Nephron (organoid): ENCODE measurements around the gene MELTF.

Experiments
- H3K27ac Mint-ChIP-seq, 3 experiments: 2 replicates each; pipeline ENCODE4 v1.8.0; 2020; ENCODE audit warnings: mixed read lengths in 3 of 3, mild to moderate bottlenecking in 2 of 3, moderate library complexity in 1 of 3
- H3K27me3 Mint-ChIP-seq: 2 replicates; pipeline ENCODE4 v1.8.0; 2021; ENCODE audit warnings: low read depth, mild to moderate bottlenecking, moderate library complexity, mixed read lengths
- H3K36me3 Mint-ChIP-seq: 2 replicates; pipeline ENCODE4 v1.8.0; 2020; ENCODE audit warnings: low read depth, mixed read lengths
- H3K4me1 Mint-ChIP-seq: 2 replicates; pipeline ENCODE4 v1.8.0; 2020; ENCODE audit warnings: mixed read lengths
- H3K4me3 Mint-ChIP-seq, 3 experiments: 2 replicates each; pipeline ENCODE4 v1.8.0; 2020; ENCODE audit warnings: mild to moderate bottlenecking in 3 of 3, mixed read lengths in 3 of 3, moderate library complexity in 2 of 3
- H3K9me3 Mint-ChIP-seq: 2 replicates; pipeline ENCODE4 v1.8.0; 2020; ENCODE audit warnings: mixed read lengths
- TF ChIP-seq, protein P1 (sequence below), 3 experiments: fragments of 200-600 bp; sonication (generic); IDR thresholded peaks; one replicate each; pipeline ENCODE4 v1.5.0; 2021; ENCODE audit warnings: antibody characterized with exemption in 3 of 3; ENCODE audit not compliant: unreplicated experiment in 3 of 3

MELTF gene

DNA sequence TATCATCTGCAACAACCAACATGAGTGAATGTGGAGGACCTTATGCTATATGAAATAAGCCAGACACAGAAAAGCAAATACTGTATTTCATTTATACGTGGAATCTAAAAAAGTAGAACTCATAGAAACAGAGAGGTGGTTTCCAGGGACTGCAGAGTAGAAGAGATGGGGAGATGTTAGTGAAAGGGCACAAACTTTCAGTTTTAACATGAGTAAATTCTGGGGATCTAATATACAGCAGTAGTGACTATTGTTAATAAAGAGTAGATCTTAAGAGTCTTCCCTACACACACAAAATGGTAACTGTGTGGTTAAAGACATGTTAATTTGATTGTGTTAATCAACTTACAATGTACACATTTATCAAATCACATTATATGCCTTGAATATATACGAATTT is 20.9 kb upstream of the MELTF start:
- H3K36me3 Mint-ChIP-seq, result peaks cover 77% of the 10 kb centered on the region
- H3K27me3 Mint-ChIP-seq, result no peaks in the 10 kb centered on the region

DNA sequence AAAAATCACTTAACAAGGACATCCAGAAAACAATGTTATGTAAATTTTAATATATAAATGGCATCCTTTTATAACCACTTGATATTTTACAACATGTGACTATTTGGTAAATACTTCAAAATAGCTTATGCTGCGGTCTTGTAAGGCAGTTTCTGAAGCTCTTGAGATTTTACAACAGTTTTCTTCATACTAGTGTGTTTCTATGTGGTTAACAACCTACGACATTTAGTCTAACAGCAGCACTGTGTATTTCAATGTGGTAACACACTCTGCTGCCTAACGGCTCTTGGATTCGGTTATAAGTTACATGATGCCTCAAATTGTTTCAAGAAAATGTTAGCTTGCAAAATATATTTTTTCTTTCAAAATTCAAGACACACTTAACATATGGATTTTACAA is 12.9 kb upstream of the MELTF start:
- Mint-ChIP-seq H3K36me3 (peaks cover 43% of the 10 kb centered on the region), H3K4me1 (no peaks in the 10 kb centered on the region), H3K27ac (no peak overlapping the region), H3K27me3 (no peaks in the 10 kb centered on the region), H3K9me3 (no peaks in the 10 kb centered on the region), H3K4me3 (no peak overlapping the region)
- TF ChIP-seq, protein P1, sequence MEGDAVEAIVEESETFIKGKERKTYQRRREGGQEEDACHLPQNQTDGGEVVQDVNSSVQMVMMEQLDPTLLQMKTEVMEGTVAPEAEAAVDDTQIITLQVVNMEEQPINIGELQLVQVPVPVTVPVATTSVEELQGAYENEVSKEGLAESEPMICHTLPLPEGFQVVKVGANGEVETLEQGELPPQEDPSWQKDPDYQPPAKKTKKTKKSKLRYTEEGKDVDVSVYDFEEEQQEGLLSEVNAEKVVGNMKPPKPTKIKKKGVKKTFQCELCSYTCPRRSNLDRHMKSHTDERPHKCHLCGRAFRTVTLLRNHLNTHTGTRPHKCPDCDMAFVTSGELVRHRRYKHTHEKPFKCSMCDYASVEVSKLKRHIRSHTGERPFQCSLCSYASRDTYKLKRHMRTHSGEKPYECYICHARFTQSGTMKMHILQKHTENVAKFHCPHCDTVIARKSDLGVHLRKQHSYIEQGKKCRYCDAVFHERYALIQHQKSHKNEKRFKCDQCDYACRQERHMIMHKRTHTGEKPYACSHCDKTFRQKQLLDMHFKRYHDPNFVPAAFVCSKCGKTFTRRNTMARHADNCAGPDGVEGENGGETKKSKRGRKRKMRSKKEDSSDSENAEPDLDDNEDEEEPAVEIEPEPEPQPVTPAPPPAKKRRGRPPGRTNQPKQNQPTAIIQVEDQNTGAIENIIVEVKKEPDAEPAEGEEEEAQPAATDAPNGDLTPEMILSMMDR (IDR thresholded peaks at IDR 0.05; ENCODE audit: unreplicated experiment in 3 of 3), result no peak

More for the DNA sequence above, 20.9 kb upstream of the MELTF start:
- no peak overlapping the region for H3K4me3 Mint-ChIP-seq
- H3K9me3 Mint-ChIP-seq, result no peaks in the 10 kb centered on the region
- no peaks in the 10 kb centered on the region for H3K4me1 Mint-ChIP-seq
- H3K27ac Mint-ChIP-seq, result no peak overlapping the region
- TF ChIP-seq, protein P1 (IDR thresholded peaks at IDR 0.05; ENCODE audit: unreplicated experiment in 3 of 3), result no peak

DNA sequence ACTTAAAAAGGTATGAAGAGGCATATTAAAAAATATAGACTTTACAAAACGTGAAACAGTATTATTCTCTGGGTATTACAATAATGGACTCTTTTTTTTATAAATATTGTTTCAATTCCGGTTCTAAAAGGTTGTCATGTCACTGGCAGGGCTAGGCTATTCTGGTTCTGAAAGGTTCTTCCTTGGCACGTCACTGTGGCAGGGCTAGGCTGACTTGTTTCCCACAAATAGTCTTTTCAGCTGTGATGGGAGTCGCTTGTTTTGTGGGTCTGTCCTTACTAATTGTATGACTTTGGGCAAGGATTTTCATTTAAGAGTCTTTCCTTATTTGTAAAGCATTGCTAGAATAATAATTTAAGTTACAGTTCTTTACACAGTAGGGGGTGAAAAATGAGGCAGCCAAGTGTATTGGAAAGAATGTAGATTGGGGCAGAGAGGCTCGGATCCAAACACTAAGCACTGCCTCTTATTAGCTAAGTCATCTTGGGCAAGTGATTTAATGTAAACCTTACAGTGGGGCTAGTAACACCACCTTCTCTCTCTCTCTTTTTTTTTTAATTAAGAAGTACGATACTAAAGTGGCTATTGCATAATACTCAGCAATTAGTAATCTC is 12.4 kb upstream of the MELTF start:
- no peak overlapping the region for H3K27ac Mint-ChIP-seq
- H3K36me3 Mint-ChIP-seq, result peaks cover 43% of the 10 kb centered on the region
- no peaks in the 10 kb centered on the region for H3K4me1 Mint-ChIP-seq
- no peak overlapping the region for H3K4me3 Mint-ChIP-seq
- no peaks in the 10 kb centered on the region for H3K9me3 Mint-ChIP-seq
- H3K27me3 Mint-ChIP-seq, result no peaks in the 10 kb centered on the region
- TF ChIP-seq, protein P1 (IDR thresholded peaks at IDR 0.05; ENCODE audit: unreplicated experiment in 3 of 3), result no peak

DNA sequence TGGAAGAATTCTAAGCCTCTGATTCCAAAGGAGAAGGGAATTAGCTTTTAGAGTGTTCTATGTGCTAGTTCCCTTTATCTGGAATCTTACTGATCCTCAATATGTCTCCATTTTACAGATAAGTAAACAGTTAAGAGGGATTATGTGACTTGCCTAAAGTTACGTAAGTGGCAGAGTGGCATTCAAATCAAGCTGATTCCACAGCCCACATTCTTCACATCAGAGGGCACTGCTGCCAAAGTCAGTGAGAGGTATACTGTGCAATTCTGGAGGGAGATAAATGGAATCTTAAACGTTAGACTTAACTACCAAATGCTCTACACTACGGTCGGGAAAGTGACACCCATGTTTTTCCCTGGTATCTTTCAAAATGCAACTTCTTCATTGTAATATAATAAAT is 11.0 kb upstream of the MELTF start:
- H3K36me3 Mint-ChIP-seq, result peaks cover 32% of the 10 kb centered on the region
- H3K4me1 Mint-ChIP-seq, result peaks cover 4% of the 10 kb centered on the region

DNA sequence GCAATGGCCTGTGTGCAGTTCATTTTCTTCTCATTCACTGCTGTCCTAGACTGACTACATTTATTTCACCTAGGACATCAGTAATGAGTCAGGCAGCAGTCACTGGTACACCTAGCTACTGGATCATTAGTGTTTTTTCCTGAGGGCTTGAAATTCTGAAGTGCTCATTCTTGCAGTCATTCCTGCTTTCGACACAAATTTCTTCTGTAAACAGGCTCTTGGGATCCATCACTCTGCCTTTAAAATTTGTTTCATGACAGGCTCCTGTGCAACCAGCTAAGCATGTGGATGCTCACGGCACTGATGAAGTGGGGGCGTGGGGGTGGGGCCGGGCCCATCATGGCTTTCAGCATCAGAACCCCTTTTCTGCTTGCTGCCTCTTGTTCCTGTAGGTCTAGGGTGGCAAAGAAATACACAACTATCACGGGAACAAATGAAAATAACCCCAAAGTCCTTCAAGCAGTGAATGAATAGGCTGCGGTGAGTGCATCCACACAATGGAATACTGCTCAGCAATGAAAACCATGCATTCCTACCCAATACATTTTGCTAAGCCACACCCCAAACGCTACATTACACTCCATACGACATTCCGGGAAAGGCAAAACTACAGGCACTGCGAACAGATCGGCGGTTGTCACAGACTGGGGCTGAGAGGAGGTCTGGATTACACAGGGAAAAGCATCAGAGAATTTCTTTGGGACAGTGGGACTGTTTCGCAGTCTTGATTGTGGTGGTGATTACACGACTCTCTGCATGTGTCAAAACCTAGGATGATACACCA is 9.3 kb upstream of the MELTF start:
- Mint-ChIP-seq H3K4me1 (peaks cover 11% of the 10 kb centered on the region), H3K4me3 (no peak overlapping the region), H3K9me3 (peaks cover 3% of the 10 kb centered on the region), H3K36me3 (peaks cover 17% of the 10 kb centered on the region), H3K27ac (no peak overlapping the region), H3K27me3 (peaks cover 5% of the 10 kb centered on the region)
- TF ChIP-seq, protein P1 (IDR thresholded peaks at IDR 0.05; ENCODE audit: unreplicated experiment in 3 of 3), result no peak

More for the DNA sequence above, 11.0 kb upstream of the MELTF start:
- Mint-ChIP-seq H3K9me3 (no peaks in the 10 kb centered on the region), H3K4me3 (no peak overlapping the region), H3K27ac (no peak overlapping the region), H3K27me3 (peaks cover 5% of the 10 kb centered on the region)
- TF ChIP-seq, protein P1 (IDR thresholded peaks at IDR 0.05; ENCODE audit: unreplicated experiment in 3 of 3), result no peak
